Endothelial cell of umbilical vein (primary cell): ENCODE results near the gene TEX101. TPM values are rescaled to one million over a fixed set of nuclear protein-coding genes. Genes with fewer than 3 reads are reported as not detected.

Source experiments
- BruUV-seq: library from RNA; stranded (reverse); fragments of 400-500 nt; replicated peaks from 2 replicates; lab custom pipeline; 2021; lab: Mats Ljungman, UMichigan
- CTCF ChIA-PET: fragments of 300-600, 350-600 bp; sonication (Branson Sonifier 250); formaldehyde crosslinking; loops from one replicate; lab custom pipeline; 2021; ENCODE audit warnings: antibody characterized with exemption, inconsistent platforms; lab: Charles Lee
- POLR2A ChIA-PET: fragments of 300-600, 350-600 bp; sonication (Branson Sonifier 250); formaldehyde crosslinking; loops from one replicate; lab custom pipeline; 2021; ENCODE audit warnings: antibody characterized with exemption, inconsistent platforms; lab: Charles Lee
- DNase-seq: peaks from one replicate; pipeline ENCODE4 v3.0.0-alpha.2; 2011; ENCODE audit warnings: low read depth, low spot score
- FAIRE-seq: peaks from 2 replicates; lab custom pipeline; 2011; peaks lifted over from hg19 to GRCh38; lab: Jason Lieb, UNC
- H2AFZ ChIP-seq: 2 replicates; pipeline ENCODE4 v1.6.0; 2012; ENCODE audit warnings: low read depth, low read length, control low read depth, inconsistent platforms
- H3K27ac ChIP-seq: 2 replicates; pipeline ENCODE4 v1.5.1; 2011; ENCODE audit warnings: low read depth, mild to moderate bottlenecking, control low read depth, low read length, moderate library complexity; ENCODE audit not compliant: insufficient read depth
- H3K27me3 ChIP-seq, 2 experiments: 2 replicates each; pipeline versions ENCODE4 v1.6.0 to v1.6.1; 2011; ENCODE audit warnings: low read length in 2 of 2, mixed read lengths in 1 of 2; ENCODE audit not compliant: control insufficient read depth in 2 of 2, insufficient read depth in 2 of 2
- H3K36me3 ChIP-seq, 2 experiments: 2 replicates in 1 of 2; 3 replicates in 1 of 2; pipeline ENCODE4 v1.5.1; 2011; ENCODE audit warnings: low read length in 2 of 2, mild to moderate bottlenecking in 1 of 2, moderate library complexity in 1 of 2; ENCODE audit not compliant: control insufficient read depth in 2 of 2, insufficient read depth in 2 of 2; ENCODE audit errors: extremely low read depth in 1 of 2
- H3K4me1 ChIP-seq: 3 replicates; pipeline ENCODE4 v1.5.1; 2011; ENCODE audit warnings: mild to moderate bottlenecking, low read length; ENCODE audit not compliant: control insufficient read depth, insufficient read depth; ENCODE audit errors: extremely low read depth
- H3K4me2 ChIP-seq: 2 replicates; pipeline ENCODE4 v1.6.1; 2011; ENCODE audit warnings: low read length, control low read depth, mixed read lengths; ENCODE audit not compliant: insufficient read depth
- H3K4me3 ChIP-seq, 3 experiments: fragments of 200-600 bp in 1 of 3; sonication (generic), shearing (Covaris generic) in 1 of 3; replicated peaks in 1 of 3; 2 replicates each; pipeline ENCODE4 v1.5.1; 2011 to 2016; ENCODE audit warnings: control low read depth in 3 of 3, low read length in 3 of 3, mild to moderate bottlenecking in 2 of 3, inconsistent platforms in 1 of 3, low read depth in 1 of 3, moderate library complexity in 1 of 3; ENCODE audit not compliant: insufficient read depth in 1 of 3
- H3K79me2 ChIP-seq: 2 replicates; pipeline ENCODE4 v1.6.0; 2012; ENCODE audit warnings: low read length, inconsistent platforms; ENCODE audit not compliant: control insufficient read depth, insufficient read depth
- H3K9ac ChIP-seq: replicated peaks from 2 replicates; pipeline ENCODE3; 2011; ENCODE audit warnings: low read length, control low read depth; ENCODE audit not compliant: insufficient read depth; ENCODE audit errors: extremely low read depth
- H3K9me1 ChIP-seq: replicated peaks from 3 replicates; pipeline ENCODE4 v1.6.0; 2011; ENCODE audit warnings: mild to moderate bottlenecking, low read length; ENCODE audit not compliant: control insufficient read depth, insufficient read depth; ENCODE audit errors: extremely low read depth
- H3K9me3 ChIP-seq: replicated peaks from 2 replicates; pipeline ENCODE4 v1.5.1; 2012; ENCODE audit warnings: low read length, inconsistent platforms; ENCODE audit not compliant: control insufficient read depth, insufficient read depth
- H4K20me1 ChIP-seq: replicated peaks from 2 replicates; pipeline ENCODE3; 2011; ENCODE audit warnings: mild to moderate bottlenecking, low read length; ENCODE audit not compliant: control insufficient read depth, insufficient read depth; ENCODE audit errors: extremely low read depth
- EZH2 ChIP-seq: IDR thresholded peaks from 2 replicates; pipeline ENCODE4 v1.6.1; 2012; ENCODE audit warnings: borderline replicate concordance, low read depth, mild to moderate bottlenecking, moderate library complexity, low read length, inconsistent platforms; ENCODE audit not compliant: severe bottlenecking
- FOS ChIP-seq: IDR thresholded peaks from 2 replicates; pipeline ENCODE4 v1.6.1; 2011; ENCODE audit warnings: mild to moderate bottlenecking, low read length, moderate library complexity, borderline replicate concordance; ENCODE audit not compliant: insufficient read depth
- GATA2 ChIP-seq: IDR thresholded peaks from 2 replicates; pipeline ENCODE4 v1.7.0; 2011; ENCODE audit warnings: low read depth, mild to moderate bottlenecking, moderate library complexity, mixed read lengths, low read length; ENCODE audit not compliant: insufficient read length, insufficient read depth
- JUN ChIP-seq: IDR thresholded peaks from 2 replicates; pipeline ENCODE4 v1.6.1; 2011; ENCODE audit warnings: borderline replicate concordance, low read depth; ENCODE audit not compliant: insufficient read length, insufficient read depth
- MAX ChIP-seq: IDR thresholded peaks from 2 replicates; pipeline ENCODE4 v1.6.1; 2011; ENCODE audit not compliant: insufficient read depth, insufficient read length
- MYC ChIP-seq: IDR thresholded peaks from one replicate; pipeline ENCODE4 v1.6.1; 2011; ENCODE audit warnings: mild to moderate bottlenecking, low read depth, low read length
- POLR2A ChIP-seq: IDR thresholded peaks from 2 replicates; pipeline ENCODE4 v1.6.1; 2012; ENCODE audit warnings: low read depth, mild to moderate bottlenecking, control low read depth, low read length
- POLR2AphosphoS5 ChIP-seq: IDR thresholded peaks from 2 replicates; pipeline ENCODE4 v1.6.1; 2012; ENCODE audit warnings: low read depth, mild to moderate bottlenecking, control low read depth, low read length, moderate library complexity; ENCODE audit not compliant: insufficient read depth
- dilution Hi-C: fragments of 300-500 bp; cut with MboI; formaldehyde crosslinking; loops from one replicate; pipeline ENCODE4 v1.15.0; 2019; ENCODE audit warnings: low sequenced_read_pairs; ENCODE audit not compliant: extremely low pct_ligation_motif_present
- intact Hi-C: fragments of 100-400 bp; cut with micrococcal nuclease; formaldehyde crosslinking; loops from one replicate; pipeline ENCODE4 v1.10.0; 2022
- polyA plus RNA-seq, 4 experiments: library from polyadenylated mRNA; depleted of rRNA in 3 of 4; stranded (reverse) in 3 of 4; unstranded in 1 of 4; fragments of >200 nt; gene quantifications; 2 replicates each; pipeline versions ENCODE4 v1.2.1 to v1.2.3, GENCODE V29; 2011 to 2012; ENCODE audit warnings: missing spikeins in 1 of 4
- total RNA-seq: library from RNA; stranded (reverse); gene quantifications from 2 replicates; pipeline ENCODE4 v1.2.3, GENCODE V29; 2021
- TF ChIP-seq, protein P1 (sequence below), 2 donors: IDR thresholded peaks; 1 replicate in 1 of 2; 2 replicates in 1 of 2; pipeline ENCODE4 v1.5.1; 2011; ENCODE audit warnings: low read length in 2 of 2, mild to moderate bottlenecking in 2 of 2, moderate library complexity in 2 of 2, control low read depth in 1 of 2, inconsistent platforms in 1 of 2, low read depth in 1 of 2; ENCODE audit not compliant: insufficient read depth in 1 of 2; ENCODE audit errors: extremely low read depth in 1 of 2

TEX101 gene
- total and polyA plus RNA-seq, 2 donors (not counting 3 experiments of a cell fraction or from before 2014, with no cell fraction given) = not detected

GRCh38 chr19:43447655-43448054 lies 33.0 kb downstream of the TEX101 start:
- DNase-seq (no peak), FAIRE-seq (no peak)
- intact Hi-C loops (loop anchor here (1.0 to 5.0 kb wide), 5 partner anchors 57 to 360 kb away; partner anchors contain the start of gene PHLDB3), dilution Hi-C loops (no loop called here)
- H3K4me2 ChIP-seq = no peak overlapping the region
- H3K4me1 ChIP-seq = no peaks in the 10 kb centered on the region
- no peak overlapping the region for H3K4me3 ChIP-seq
- H3K27me3 ChIP-seq = no peaks in the 10 kb centered on the region
- TF ChIP-seq FOS = no peak
- no peak for TF ChIP-seq JUN
- TF ChIP-seq EZH2 = no peak
- TF ChIP-seq MAX = no peak
- TF ChIP-seq, protein P1, sequence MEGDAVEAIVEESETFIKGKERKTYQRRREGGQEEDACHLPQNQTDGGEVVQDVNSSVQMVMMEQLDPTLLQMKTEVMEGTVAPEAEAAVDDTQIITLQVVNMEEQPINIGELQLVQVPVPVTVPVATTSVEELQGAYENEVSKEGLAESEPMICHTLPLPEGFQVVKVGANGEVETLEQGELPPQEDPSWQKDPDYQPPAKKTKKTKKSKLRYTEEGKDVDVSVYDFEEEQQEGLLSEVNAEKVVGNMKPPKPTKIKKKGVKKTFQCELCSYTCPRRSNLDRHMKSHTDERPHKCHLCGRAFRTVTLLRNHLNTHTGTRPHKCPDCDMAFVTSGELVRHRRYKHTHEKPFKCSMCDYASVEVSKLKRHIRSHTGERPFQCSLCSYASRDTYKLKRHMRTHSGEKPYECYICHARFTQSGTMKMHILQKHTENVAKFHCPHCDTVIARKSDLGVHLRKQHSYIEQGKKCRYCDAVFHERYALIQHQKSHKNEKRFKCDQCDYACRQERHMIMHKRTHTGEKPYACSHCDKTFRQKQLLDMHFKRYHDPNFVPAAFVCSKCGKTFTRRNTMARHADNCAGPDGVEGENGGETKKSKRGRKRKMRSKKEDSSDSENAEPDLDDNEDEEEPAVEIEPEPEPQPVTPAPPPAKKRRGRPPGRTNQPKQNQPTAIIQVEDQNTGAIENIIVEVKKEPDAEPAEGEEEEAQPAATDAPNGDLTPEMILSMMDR (IDR thresholded peaks at IDR 0.05; ENCODE audit: extremely low read depth in 1 of 2, insufficient read depth in 1 of 2, low read depth in 1 of 2, low read length in 2 of 2) = no peak
- no peak for TF ChIP-seq POLR2A
- TF ChIP-seq GATA2 = no peak
- TF ChIP-seq POLR2AphosphoS5 = no peak
- TF ChIP-seq MYC = no peak
- H3K79me2 ChIP-seq = no peaks in the 10 kb centered on the region
- H3K9me3 ChIP-seq = no peaks in the 10 kb centered on the region
- ChIA-PET POLR2A (interaction anchor here (0.7 kb wide), 1 partner anchor 72 kb away, joined by 3 read pairs; no protein-coding TSS in a partner anchor), CTCF (interaction anchor here (0.7 to 6.6 kb wide), 40 partner anchors 9 to 362 kb away, joined by 3 to 833 read pairs (median 8); partner anchors contain the start of genes IRGQ, PHLDB3, ZNF575 and ZNF576)
- H4K20me1 ChIP-seq = no peaks in the 10 kb centered on the region
- H3K9me1 ChIP-seq = no peaks in the 10 kb centered on the region
- H3K27ac ChIP-seq = no peak overlapping the region
- no peak overlapping the region for H2AFZ ChIP-seq
- H3K9ac ChIP-seq = no peak overlapping the region
- BruUV-seq = no TSS peak
- no peaks in the 10 kb centered on the region for H3K36me3 ChIP-seq
